ENCODE data around the gene GNB4.

Gene GNB4

DNA sequence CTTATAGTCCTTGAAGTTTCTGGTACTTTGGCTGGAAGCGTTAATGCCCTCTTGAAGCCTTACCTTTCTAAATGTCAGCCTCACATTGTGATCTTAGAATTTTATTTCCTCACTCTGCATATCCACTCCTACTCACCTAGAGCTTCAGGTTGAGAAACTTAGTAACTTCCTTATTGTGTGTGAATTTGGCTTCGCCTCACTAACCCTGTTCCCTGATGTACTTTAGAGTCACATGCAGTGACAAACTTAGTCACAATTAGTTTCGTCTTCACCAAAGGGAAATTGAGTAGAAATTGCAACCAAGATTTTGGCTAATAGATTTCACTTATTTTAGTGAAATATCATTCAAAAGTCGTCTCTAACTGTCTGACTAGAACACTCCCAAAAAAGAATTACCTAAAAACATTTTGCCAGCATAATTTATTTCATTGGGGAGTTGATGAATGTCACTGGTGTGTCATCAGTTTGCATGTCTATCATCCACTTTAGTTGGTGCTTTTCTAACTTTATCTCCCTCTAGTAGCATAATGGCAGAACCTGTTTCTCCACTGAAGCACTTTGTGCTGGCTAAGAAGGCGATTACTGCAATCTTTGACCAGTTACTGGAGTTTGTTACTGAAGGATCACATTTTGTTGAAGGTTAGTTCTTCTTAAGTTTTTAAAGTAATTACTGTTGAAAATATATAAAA, 102.8 kb downstream of the GNB4 start:
- no peaks in the 10 kb centered on the region for H3K27me3 Mint-ChIP-seq (ENCODE audit: low read depth)
- H3K4me1 Mint-ChIP-seq, result peaks cover 11% of the 10 kb centered on the region
- TF ChIP-seq, protein P1, sequence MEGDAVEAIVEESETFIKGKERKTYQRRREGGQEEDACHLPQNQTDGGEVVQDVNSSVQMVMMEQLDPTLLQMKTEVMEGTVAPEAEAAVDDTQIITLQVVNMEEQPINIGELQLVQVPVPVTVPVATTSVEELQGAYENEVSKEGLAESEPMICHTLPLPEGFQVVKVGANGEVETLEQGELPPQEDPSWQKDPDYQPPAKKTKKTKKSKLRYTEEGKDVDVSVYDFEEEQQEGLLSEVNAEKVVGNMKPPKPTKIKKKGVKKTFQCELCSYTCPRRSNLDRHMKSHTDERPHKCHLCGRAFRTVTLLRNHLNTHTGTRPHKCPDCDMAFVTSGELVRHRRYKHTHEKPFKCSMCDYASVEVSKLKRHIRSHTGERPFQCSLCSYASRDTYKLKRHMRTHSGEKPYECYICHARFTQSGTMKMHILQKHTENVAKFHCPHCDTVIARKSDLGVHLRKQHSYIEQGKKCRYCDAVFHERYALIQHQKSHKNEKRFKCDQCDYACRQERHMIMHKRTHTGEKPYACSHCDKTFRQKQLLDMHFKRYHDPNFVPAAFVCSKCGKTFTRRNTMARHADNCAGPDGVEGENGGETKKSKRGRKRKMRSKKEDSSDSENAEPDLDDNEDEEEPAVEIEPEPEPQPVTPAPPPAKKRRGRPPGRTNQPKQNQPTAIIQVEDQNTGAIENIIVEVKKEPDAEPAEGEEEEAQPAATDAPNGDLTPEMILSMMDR (IDR thresholded peaks at IDR 0.05; ENCODE audit: unreplicated experiment in 3 of 3), result no peak
- H3K36me3 Mint-ChIP-seq (ENCODE audit: low read depth), result peaks cover 29% of the 10 kb centered on the region
- no peaks in the 10 kb centered on the region for H3K9me3 Mint-ChIP-seq
- H3K27ac Mint-ChIP-seq, result peak overlapping the region; percentile 67 to 99 (median 91)
- H3K4me3 Mint-ChIP-seq, result peak overlapping the region; percentile 96 to 98 (median 97)

DNA sequence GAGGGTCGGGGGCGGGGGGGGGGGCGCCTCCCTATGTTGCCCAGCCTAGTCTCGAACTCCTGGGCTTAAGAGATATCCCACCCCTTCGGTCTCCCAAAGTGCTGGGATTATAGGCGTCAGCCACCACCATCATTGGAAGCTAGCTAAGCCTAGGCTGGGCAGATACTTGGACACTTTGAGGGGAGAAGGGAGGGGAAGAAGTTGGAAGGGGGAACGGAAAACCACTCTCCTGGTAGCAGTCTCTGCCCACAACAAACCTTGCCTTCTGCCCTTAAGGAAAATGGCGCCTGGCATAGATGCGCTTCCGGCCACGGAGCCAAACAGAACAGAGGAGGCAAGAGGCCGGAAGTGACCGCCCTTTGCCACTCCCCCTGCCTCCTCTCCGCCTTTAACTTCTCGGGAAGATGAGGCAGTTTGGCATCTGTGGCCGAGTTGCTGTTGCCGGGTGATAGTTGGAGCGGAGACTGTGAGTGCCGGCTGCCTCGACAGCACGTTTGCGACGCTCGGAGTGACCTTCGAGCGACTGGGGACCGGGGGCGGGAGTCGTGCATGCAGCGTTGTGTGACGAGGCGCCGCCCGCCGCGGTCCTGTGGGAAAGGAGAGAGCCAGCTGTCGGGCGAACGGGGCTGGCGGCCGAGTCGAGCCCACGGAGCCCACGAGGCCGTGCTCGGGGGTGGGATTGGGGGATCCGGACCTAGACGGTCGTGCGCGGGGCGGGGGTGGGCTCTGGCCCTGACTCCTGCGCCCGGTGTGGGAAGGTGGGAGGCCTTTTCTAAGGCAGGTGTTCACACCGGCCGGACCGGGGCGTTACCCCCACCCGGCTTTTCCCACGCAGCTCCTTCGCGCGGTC, 103.7 kb downstream of the GNB4 start, which contains the start of gene MFN1:
Gene MFN1 (plus strand): TSS at position 365 of the 850 bp plus-strand sequence. CDS start 1,143 bp downstream, outside the sequence.
- H3K27ac Mint-ChIP-seq, result peak within 1 kb of the TSS; percentile 91 to 99 (median 99)
- H3K36me3 Mint-ChIP-seq (ENCODE audit: low read depth), result peaks cover 23% of the 10 kb centered on the region
- TF ChIP-seq, protein P1 (IDR thresholded peaks at IDR 0.05; ENCODE audit: unreplicated experiment in 3 of 3), result no peak
- peak within 1 kb of the TSS; percentile 96 to 98 (median 97) for H3K4me3 Mint-ChIP-seq
- no peaks in the 10 kb centered on the region for H3K27me3 Mint-ChIP-seq (ENCODE audit: low read depth)
- H3K9me3 Mint-ChIP-seq, result no peaks in the 10 kb centered on the region
- peaks cover 11% of the 10 kb centered on the region for H3K4me1 Mint-ChIP-seq

All from nephron (organoid).